ENCODE data around the gene CTR9.

The CTR9 gene

DNA sequence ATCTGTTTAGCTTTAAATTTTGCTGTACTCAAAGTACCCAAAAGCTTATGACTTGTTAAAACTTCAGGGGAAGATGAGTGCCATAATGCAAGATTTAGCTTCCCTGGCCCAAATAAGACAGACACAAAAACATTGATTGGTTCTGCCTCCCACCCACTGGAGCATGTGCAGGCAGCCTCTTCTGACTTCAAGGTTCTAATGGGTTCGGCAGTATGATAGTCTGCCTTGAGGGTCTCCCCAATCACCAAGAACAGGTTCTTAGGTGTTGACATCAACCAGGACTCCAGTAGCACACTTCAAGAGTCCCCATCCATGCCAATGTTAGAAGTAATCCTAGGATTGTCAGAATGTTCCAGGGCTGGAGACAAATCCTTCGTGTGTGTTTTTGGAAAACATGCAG, 45.1 kb downstream of the CTR9 start:
- TF ChIP-seq EZH2phosphoT487 (IDR thresholded peaks at IDR 0.05; ENCODE audit: low read depth) = no peak
- TF ChIP-seq, protein P1, sequence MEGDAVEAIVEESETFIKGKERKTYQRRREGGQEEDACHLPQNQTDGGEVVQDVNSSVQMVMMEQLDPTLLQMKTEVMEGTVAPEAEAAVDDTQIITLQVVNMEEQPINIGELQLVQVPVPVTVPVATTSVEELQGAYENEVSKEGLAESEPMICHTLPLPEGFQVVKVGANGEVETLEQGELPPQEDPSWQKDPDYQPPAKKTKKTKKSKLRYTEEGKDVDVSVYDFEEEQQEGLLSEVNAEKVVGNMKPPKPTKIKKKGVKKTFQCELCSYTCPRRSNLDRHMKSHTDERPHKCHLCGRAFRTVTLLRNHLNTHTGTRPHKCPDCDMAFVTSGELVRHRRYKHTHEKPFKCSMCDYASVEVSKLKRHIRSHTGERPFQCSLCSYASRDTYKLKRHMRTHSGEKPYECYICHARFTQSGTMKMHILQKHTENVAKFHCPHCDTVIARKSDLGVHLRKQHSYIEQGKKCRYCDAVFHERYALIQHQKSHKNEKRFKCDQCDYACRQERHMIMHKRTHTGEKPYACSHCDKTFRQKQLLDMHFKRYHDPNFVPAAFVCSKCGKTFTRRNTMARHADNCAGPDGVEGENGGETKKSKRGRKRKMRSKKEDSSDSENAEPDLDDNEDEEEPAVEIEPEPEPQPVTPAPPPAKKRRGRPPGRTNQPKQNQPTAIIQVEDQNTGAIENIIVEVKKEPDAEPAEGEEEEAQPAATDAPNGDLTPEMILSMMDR (IDR thresholded peaks at IDR 0.05; ENCODE audit: low read depth, low read length) = no peak
- no peak overlapping the region for H3K4me2 ChIP-seq (ENCODE audit: low read length)
- no peak overlapping the region for H3K27ac ChIP-seq (ENCODE audit: low read length)
- H4K20me1 ChIP-seq (ENCODE audit: insufficient read depth, low read length) = 0 out of 2 replicates have a peak, but pooled peaks cover 11% of the 10 kb centered on the region
- peaks cover 9% of the 10 kb centered on the region for H3K4me1 ChIP-seq (ENCODE audit: low read length)
- peaks cover 54% of the 10 kb centered on the region for H3K36me3 ChIP-seq (replicated peaks; ENCODE audit: low read depth, low read length)
- no peaks in the 10 kb centered on the region for H3K79me2 ChIP-seq (ENCODE audit: low read length)
- no peak overlapping the region for H2AFZ ChIP-seq (ENCODE audit: low read depth, low read length)
- H3K27me3 ChIP-seq (ENCODE audit: low read depth, low read length) = no peaks in the 10 kb centered on the region
- H3K4me3 ChIP-seq (ENCODE audit: low read length) = no peak overlapping the region
- no peaks in the 10 kb centered on the region for H3K9me3 ChIP-seq (ENCODE audit: insufficient read depth, low read length)
- H3K9ac ChIP-seq (ENCODE audit: low read length) = no peak overlapping the region

GRCh38 chr11:10797001-10797400, 46.0 kb downstream of the CTR9 start:
- no peaks in the 10 kb centered on the region for H3K9me3 ChIP-seq (ENCODE audit: insufficient read depth, low read length)
- H2AFZ ChIP-seq (ENCODE audit: low read depth, low read length) = no peak overlapping the region
- no peak overlapping the region for H3K4me2 ChIP-seq (ENCODE audit: low read length)
- H4K20me1 ChIP-seq (ENCODE audit: insufficient read depth, low read length) = 0 out of 2 replicates have a peak, but pooled peaks cover 11% of the 10 kb centered on the region
- H3K27me3 ChIP-seq (ENCODE audit: low read depth, low read length) = no peaks in the 10 kb centered on the region
- H3K27ac ChIP-seq (ENCODE audit: low read length) = no peak overlapping the region
- peaks cover 9% of the 10 kb centered on the region for H3K4me1 ChIP-seq (ENCODE audit: low read length)
- H3K9ac ChIP-seq (ENCODE audit: low read length) = no peak overlapping the region
- H3K4me3 ChIP-seq (ENCODE audit: low read length) = no peak overlapping the region
- peaks cover 62% of the 10 kb centered on the region for H3K36me3 ChIP-seq (replicated peaks; ENCODE audit: low read depth, low read length)
- TF ChIP-seq, protein P1 (IDR thresholded peaks at IDR 0.05; ENCODE audit: low read depth, low read length) = no peak
- TF ChIP-seq EZH2phosphoT487 (IDR thresholded peaks at IDR 0.05; ENCODE audit: low read depth) = no peak
- no peaks in the 10 kb centered on the region for H3K79me2 ChIP-seq (ENCODE audit: low read length)

GRCh38 chr11:10797531-10797930, 46.5 kb downstream of the CTR9 start:
- no peak overlapping the region for H3K9ac ChIP-seq (ENCODE audit: low read length)
- no peak overlapping the region for H2AFZ ChIP-seq (ENCODE audit: low read depth, low read length)
- 0 out of 2 replicates have a peak, but pooled peaks cover 11% of the 10 kb centered on the region for H4K20me1 ChIP-seq (ENCODE audit: insufficient read depth, low read length)
- H3K4me2 ChIP-seq (ENCODE audit: low read length) = no peak overlapping the region
- H3K4me3 ChIP-seq (ENCODE audit: low read length) = no peak overlapping the region
- TF ChIP-seq, protein P1 (IDR thresholded peaks at IDR 0.05; ENCODE audit: low read depth, low read length) = no peak
- TF ChIP-seq EZH2phosphoT487 (IDR thresholded peaks at IDR 0.05; ENCODE audit: low read depth) = no peak
- peaks cover 6% of the 10 kb centered on the region; the same call in 1 of the 2 replicates for H3K4me1 ChIP-seq (ENCODE audit: low read length)
- no peaks in the 10 kb centered on the region for H3K27me3 ChIP-seq (ENCODE audit: low read depth, low read length)
- no peaks in the 10 kb centered on the region for H3K79me2 ChIP-seq (ENCODE audit: low read length)
- peaks cover 67% of the 10 kb centered on the region for H3K36me3 ChIP-seq (replicated peaks; ENCODE audit: low read depth, low read length)
- H3K9me3 ChIP-seq (ENCODE audit: insufficient read depth, low read length) = no peaks in the 10 kb centered on the region
- H3K27ac ChIP-seq (ENCODE audit: low read length) = no peak overlapping the region

DNA sequence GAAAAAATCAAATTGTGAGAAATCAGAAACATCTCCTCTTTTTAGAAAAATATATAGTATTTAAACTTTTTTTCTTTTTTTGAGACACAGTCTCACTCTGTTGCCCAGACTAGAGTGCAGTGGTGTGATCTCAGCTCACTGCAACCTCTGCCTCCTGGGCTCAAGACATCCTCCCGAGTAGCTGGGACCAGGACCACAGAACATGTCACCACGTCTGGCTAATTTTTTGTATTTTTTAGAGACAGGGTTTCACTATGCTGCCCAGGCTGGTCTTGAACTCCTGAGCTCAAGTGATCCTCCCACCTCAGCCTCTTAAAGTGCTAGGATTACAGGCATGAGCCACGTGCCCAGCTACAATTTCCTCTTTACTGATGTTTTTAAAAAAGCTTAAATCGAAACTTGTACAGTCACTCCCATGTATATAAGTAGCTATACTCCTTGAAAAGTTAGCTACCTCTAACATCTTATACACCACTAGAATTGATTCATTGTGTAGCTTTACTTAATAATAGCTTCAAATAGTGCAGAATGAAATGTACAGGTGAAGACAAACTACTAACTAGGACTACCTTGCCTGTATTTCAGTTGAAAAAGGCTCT, 47.4 kb downstream of the CTR9 start:
- TF ChIP-seq, protein P1 (IDR thresholded peaks at IDR 0.05; ENCODE audit: low read depth, low read length) = no peak
- no peak for TF ChIP-seq EZH2phosphoT487 (IDR thresholded peaks at IDR 0.05; ENCODE audit: low read depth)
- Histone ChIP-seq H3K9me3 (ENCODE audit: insufficient read depth, low read length) (no peaks in the 10 kb centered on the region), H3K36me3 (replicated peaks; ENCODE audit: low read depth, low read length) (peaks cover 75% of the 10 kb centered on the region), H3K4me1 (ENCODE audit: low read length) (no peaks in the 10 kb centered on the region), H3K4me2 (ENCODE audit: low read length) (no peak overlapping the region), H2AFZ (ENCODE audit: low read depth, low read length) (no peak overlapping the region), H3K9ac (ENCODE audit: low read length) (no peak overlapping the region), H3K27me3 (ENCODE audit: low read depth, low read length) (no peaks in the 10 kb centered on the region), H3K27ac (ENCODE audit: low read length) (no peak overlapping the region), H3K79me2 (ENCODE audit: low read length) (0 out of 2 replicates have a peak, but pooled peaks cover 1% of the 10 kb centered on the region), H4K20me1 (ENCODE audit: insufficient read depth, low read length) (0 out of 2 replicates have a peak, but pooled peaks cover 11% of the 10 kb centered on the region), H3K4me3 (ENCODE audit: low read length) (no peak overlapping the region)

Measured in OCI-LY3 (cell line).